Airway epithelial cell (primary cell): ENCODE data around the gene VIPR1. TPM values are rescaled to one million over a fixed set of nuclear protein-coding genes. Genes with fewer than 3 reads are reported as not detected.

Experiments
- total RNA-seq: library from RNA; depleted of rRNA; stranded (reverse); fragments of >200 nt; gene quantifications from 2 replicates; pipeline ENCODE4 v1.2.3, GENCODE V29; 2015

The VIPR1 gene, protein sequence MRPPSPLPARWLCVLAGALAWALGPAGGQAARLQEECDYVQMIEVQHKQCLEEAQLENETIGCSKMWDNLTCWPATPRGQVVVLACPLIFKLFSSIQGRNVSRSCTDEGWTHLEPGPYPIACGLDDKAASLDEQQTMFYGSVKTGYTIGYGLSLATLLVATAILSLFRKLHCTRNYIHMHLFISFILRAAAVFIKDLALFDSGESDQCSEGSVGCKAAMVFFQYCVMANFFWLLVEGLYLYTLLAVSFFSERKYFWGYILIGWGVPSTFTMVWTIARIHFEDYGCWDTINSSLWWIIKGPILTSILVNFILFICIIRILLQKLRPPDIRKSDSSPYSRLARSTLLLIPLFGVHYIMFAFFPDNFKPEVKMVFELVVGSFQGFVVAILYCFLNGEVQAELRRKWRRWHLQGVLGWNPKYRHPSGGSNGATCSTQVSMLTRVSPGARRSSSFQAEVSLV
- total RNA-seq, result 6.6 and 9.1 TPM in 2 replicates

DNA sequence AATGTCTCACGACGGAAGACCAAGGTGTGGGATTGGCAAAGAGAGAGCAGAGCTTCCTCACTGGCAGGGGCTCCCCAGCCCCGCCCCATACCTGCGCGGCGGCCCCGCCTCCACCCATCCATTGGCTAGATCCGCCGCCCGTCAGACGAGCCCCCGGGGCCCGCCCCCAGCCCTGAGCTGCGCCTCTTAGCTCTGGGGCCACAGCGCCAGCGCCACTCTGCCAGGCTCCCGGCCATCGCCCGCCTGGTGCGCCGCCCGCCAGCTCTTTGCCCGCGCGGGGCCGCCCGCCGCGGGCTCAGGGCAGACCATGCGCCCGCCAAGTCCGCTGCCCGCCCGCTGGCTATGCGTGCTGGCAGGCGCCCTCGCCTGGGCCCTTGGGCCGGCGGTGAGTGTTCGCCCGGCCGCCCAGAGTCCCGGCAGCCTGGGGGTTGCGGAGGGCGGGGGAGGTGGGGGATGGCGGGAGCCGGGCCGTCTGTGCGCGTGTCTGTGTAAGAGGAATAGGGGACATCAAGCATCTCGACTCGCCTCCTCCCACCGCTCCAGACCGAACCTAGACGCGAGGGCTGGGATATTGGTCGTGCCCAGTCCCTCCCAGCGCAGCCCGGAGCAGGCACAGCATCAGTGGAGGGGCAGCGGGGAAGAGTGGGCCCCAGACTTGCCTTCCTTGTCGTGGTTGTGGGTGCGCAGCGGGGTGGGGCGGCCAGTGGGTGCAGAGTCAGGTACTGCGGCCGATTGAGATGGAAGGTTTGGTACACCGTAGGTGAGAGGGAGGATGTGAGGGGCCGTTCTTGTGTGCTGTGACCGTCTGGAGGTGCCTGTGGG, at the start of gene VIPR1:
Gene VIPR1 (plus strand): TSS at position 215 of the 822 bp plus-strand sequence. CDS start 93 bp downstream, at position 308.

DNA sequence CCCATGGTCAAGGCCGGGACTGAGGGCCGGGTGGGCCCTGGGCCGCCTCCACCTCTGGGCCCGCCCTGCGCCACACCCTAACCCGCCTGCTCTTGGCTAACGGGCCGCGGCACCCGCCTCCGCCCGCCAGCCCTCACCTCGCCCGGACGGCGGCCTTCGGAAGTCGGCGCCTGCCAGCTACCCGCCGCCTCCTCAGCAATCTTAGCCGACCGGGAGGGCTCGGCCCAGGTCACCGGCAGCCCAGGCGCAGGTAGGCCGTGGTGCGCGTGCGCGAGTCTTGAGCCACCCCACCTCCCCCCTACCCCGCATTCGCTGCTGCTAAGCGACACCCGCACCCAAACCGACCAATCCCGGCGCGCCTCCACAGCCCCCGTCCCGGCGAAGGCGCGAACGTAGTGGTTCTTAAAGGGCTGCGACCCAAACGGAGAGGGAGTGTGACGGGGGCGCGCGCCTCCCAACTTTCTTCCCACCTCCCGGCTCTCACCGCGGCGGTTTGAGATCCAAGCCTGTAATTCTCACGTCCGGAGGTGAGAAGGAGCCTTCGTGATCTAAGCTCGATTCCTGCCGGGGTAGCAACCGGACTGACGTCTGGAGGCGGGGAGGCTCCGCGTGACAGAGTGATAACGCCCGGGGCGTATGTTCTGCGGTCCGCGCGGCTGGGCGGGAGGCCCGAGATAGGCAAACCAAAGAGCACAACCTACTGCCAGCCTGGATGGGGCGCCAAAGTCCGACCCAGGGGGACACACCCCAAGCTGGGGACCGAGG, 79.4 kb downstream of the VIPR1 start, which contains the start of gene SEC22C:
Gene SEC22C (minus strand): TSS at position 259 of the 765 bp plus-strand sequence. CDS start 12,921 bp downstream, outside the sequence.

Other genes starting within 250 kb of the VIPR1 start
- 0.70 and 1.5 TPM in 2 replicates for gene CCK, start 236.5 kb upstream of the VIPR1 start, total RNA-seq
- not detected in 2 replicates for gene LYZL4, start 92.0 kb upstream of the VIPR1 start, total RNA-seq
- gene SEC22C, start 79.3 kb downstream of the VIPR1 start, total RNA-seq, result 39.2 and 46.8 TPM in 2 replicates
- gene SS18L2, start 88.2 kb downstream of the VIPR1 start, total RNA-seq, result 29.8 and 36.3 TPM in 2 replicates
- gene NKTR, start 98.0 kb downstream of the VIPR1 start, total RNA-seq, result 7.9 and 13.6 TPM in 2 replicates
- gene ZBTB47, start 151.1 kb downstream of the VIPR1 start, total RNA-seq, result 5.7 and 9.1 TPM in 2 replicates
- gene KLHL40, start 182.9 kb downstream of the VIPR1 start, total RNA-seq, result not detected in 2 replicates
- not detected in 2 replicates for gene HHATL, start 200.2 kb downstream of the VIPR1 start, total RNA-seq